HEK293 (cell line): Measurements from ENCODE around the gene CCDC7.

ENCODE experiments used
- CTCF ChIA-PET: fragments of 350-600 bp; formaldehyde crosslinking; extraction: SDS; loops from one replicate; lab custom pipeline; 2021; ENCODE audit warnings: antibody characterized with exemption; lab: Yijun Ruan, JAX
- POLR2A ChIA-PET: fragments of 300-600 bp; formaldehyde crosslinking; extraction: SDS; loops from one replicate; lab custom pipeline; 2020; ENCODE audit warnings: antibody characterized with exemption, inconsistent platforms; lab: Yijun Ruan, JAX
- H3K27ac ChIP-seq: fragments of 200-500 bp; sonication (Bioruptor generic); 2 replicates; pipeline ENCODE4 v1.5.1; 2014; ENCODE audit warnings: low read depth, low read length, control low read depth, inconsistent platforms; ENCODE audit errors: extremely low read depth
- H3K36me3 ChIP-seq, 2 experiments: fragments of 200-500 bp in 1 of 2; sonication (Bioruptor generic) in 1 of 2; 1 replicate in 1 of 2; 2 replicates in 1 of 2; pipeline ENCODE4 v1.5.1; 2014 to 2017; ENCODE audit warnings: inconsistent platforms in 2 of 2, low read length in 2 of 2; ENCODE audit not compliant: control insufficient read depth in 2 of 2, insufficient read depth in 1 of 2
- H3K4me1 ChIP-seq: fragments of 200-500 bp; sonication (Bioruptor generic); 2 replicates; pipeline ENCODE4 v1.5.1; 2014; ENCODE audit warnings: mild to moderate bottlenecking, low read length, inconsistent platforms; ENCODE audit not compliant: control insufficient read depth, insufficient read depth
- H3K4me3 ChIP-seq: 2 replicates; pipeline ENCODE4 v1.5.1; 2011; ENCODE audit warnings: low read depth, mild to moderate bottlenecking, control low read depth, low read length, moderate library complexity
- H3K9me3 ChIP-seq: fragments of 200-500 bp; sonication (Bioruptor generic); 2 replicates; pipeline ENCODE4 v1.5.1; 2014; ENCODE audit warnings: low read depth, low read length, inconsistent platforms; ENCODE audit not compliant: control insufficient read depth, insufficient read depth
- AEBP2 ChIP-seq: fragments of 450-650 bp; formaldehyde crosslinking; IDR thresholded peaks from 2 replicates; pipeline ENCODE4 v1.5.1; 2016; ENCODE audit warnings: missing biosample characterization, missing genetic modification characterization, borderline replicate concordance
- EGR2 ChIP-seq: fragments of 450-650 bp; formaldehyde crosslinking; IDR thresholded peaks from 2 replicates; pipeline ENCODE4 v1.5.1; 2016; ENCODE audit warnings: low read depth, missing biosample characterization, missing genetic modification characterization
- GLIS1 ChIP-seq: fragments of 450-650 bp; formaldehyde crosslinking; IDR thresholded peaks from 2 replicates; pipeline ENCODE4 v1.5.1; 2016; ENCODE audit warnings: missing biosample characterization, missing genetic modification characterization
- PRDM6 ChIP-seq: fragments of 450-650 bp; formaldehyde crosslinking; IDR thresholded peaks from 2 replicates; pipeline ENCODE4 v1.5.1; 2017; ENCODE audit warnings: missing biosample characterization, missing genetic modification characterization
- REPIN1 ChIP-seq: fragments of 450-650 bp; formaldehyde crosslinking; IDR thresholded peaks from 2 replicates; pipeline ENCODE4 v1.5.1; 2017; ENCODE audit warnings: missing biosample characterization, missing genetic modification characterization, low read depth
- SCRT1 ChIP-seq: fragments of 450-650 bp; formaldehyde crosslinking; IDR thresholded peaks from 2 replicates; pipeline ENCODE4 v1.5.1; 2016; ENCODE audit warnings: missing biosample characterization, missing genetic modification characterization, borderline replicate concordance
- TRIM28 ChIP-seq: IDR thresholded peaks from 2 replicates; pipeline ENCODE4 v1.6.1; 2011; ENCODE audit warnings: low read length, control low read depth, borderline replicate concordance
- ZBTB10 ChIP-seq: fragments of 450-650 bp; formaldehyde crosslinking; IDR thresholded peaks from 2 replicates; pipeline ENCODE4 v1.5.1; 2016; ENCODE audit warnings: missing biosample characterization, missing genetic modification characterization
- ZNF18 ChIP-seq: fragments of 450-650 bp; formaldehyde crosslinking; IDR thresholded peaks from 2 replicates; pipeline ENCODE4 v1.5.1; 2016; ENCODE audit warnings: missing biosample characterization, missing genetic modification characterization
- ZNF274 ChIP-seq, 2 experiments: fragments of 200-500 bp in 1 of 2; fragments of 450-650 bp in 1 of 2; sonication (Bioruptor generic) in 1 of 2; formaldehyde crosslinking in 1 of 2; IDR thresholded peaks; 2 replicates each; pipeline versions ENCODE4 v1.5.1 to v1.6.1; 2014 to 2016; ENCODE audit warnings: borderline replicate concordance in 1 of 2, inconsistent platforms in 1 of 2, low read length in 1 of 2, missing biosample characterization in 1 of 2, missing genetic modification characterization in 1 of 2
- ZNF37A ChIP-seq: fragments of 450-650 bp; IDR thresholded peaks from 2 replicates; pipeline ENCODE4 v1.5.1; 2018; ENCODE audit warnings: missing biosample characterization, missing genetic modification characterization
- ZNF426 ChIP-seq: fragments of 450-650 bp; formaldehyde crosslinking; IDR thresholded peaks from 2 replicates; pipeline ENCODE4 v1.5.1; 2017; ENCODE audit warnings: missing biosample characterization, missing genetic modification characterization, mild to moderate bottlenecking, inconsistent platforms, moderate library complexity
- ZNF473 ChIP-seq: fragments of 450-650 bp; formaldehyde crosslinking; IDR thresholded peaks from 2 replicates; pipeline ENCODE4 v1.5.1; 2017; ENCODE audit warnings: missing biosample characterization, missing genetic modification characterization
- ZNF518A ChIP-seq: fragments of 450-650 bp; formaldehyde crosslinking; conservative IDR thresholded peaks from 2 replicates; pipeline ENCODE4 v1.5.1; 2016; ENCODE audit warnings: low read depth, missing biosample characterization, missing genetic modification characterization
- ZNF660 ChIP-seq: fragments of 450-650 bp; IDR thresholded peaks from 2 replicates; pipeline ENCODE4 v1.5.1; 2018; ENCODE audit warnings: missing biosample characterization, mild to moderate bottlenecking, missing genetic modification characterization
- ZNF664 ChIP-seq: fragments of 450-650 bp; formaldehyde crosslinking; IDR thresholded peaks from 2 replicates; pipeline ENCODE4 v1.5.1; 2016; ENCODE audit warnings: missing biosample characterization, missing genetic modification characterization
- ZNF670 ChIP-seq: fragments of 450-650 bp; formaldehyde crosslinking; IDR thresholded peaks from 2 replicates; pipeline ENCODE4 v1.5.1; 2016; ENCODE audit warnings: missing biosample characterization, missing genetic modification characterization, low read depth
- ZNF777 ChIP-seq: fragments of 450-650 bp; formaldehyde crosslinking; IDR thresholded peaks from 2 replicates; pipeline ENCODE4 v1.5.1; 2017; ENCODE audit warnings: missing biosample characterization, missing genetic modification characterization, borderline replicate concordance
- ZSCAN18 ChIP-seq: fragments of 450-650 bp; formaldehyde crosslinking; IDR thresholded peaks from 2 replicates; pipeline ENCODE4 v1.5.1; 2016; ENCODE audit warnings: missing biosample characterization, missing genetic modification characterization
- ZXDB ChIP-seq: fragments of 450-650 bp; formaldehyde crosslinking; IDR thresholded peaks from 2 replicates; pipeline ENCODE4 v1.5.1; 2016; ENCODE audit warnings: missing biosample characterization, missing genetic modification characterization

CCDC7 gene

GRCh38 chr10:32906595-32906994, 460.7 kb downstream of the CCDC7 start:
- Histone ChIP-seq H3K4me1 (no peaks in the 10 kb centered on the region), H3K36me3 (peaks cover 36 to 63% of the 10 kb centered on the region in 2 experiments), H3K4me3 (no peak overlapping the region), H3K9me3 (no peaks in the 10 kb centered on the region), H3K27ac (no peak overlapping the region)
- ChIA-PET CTCF (interaction anchor here (0.7 kb wide), 2 partner anchors 10 to 16 kb away, joined by 3 to 4 read pairs; no protein-coding TSS in a partner anchor), POLR2A (no interaction called here)
- TF ChIP-seq ZNF664 (no peak), SCRT1 (tag by site-specific recombination) (no peak), ZSCAN18 (tag by site-specific recombination) (no peak), ZNF473 (tag by site-specific recombination) (no peak), TRIM28 (no peak), ZNF274 (IDR thresholded peaks at IDR 0.05; ENCODE audit: low read length) (no peak), ZNF274 (tag by site-specific recombination; IDR thresholded peaks at IDR 0.05; ENCODE audit: borderline replicate concordance) (no peak), GLIS1 (tag by site-specific recombination) (no peak), PRDM6 (tag by site-specific recombination) (no peak)

- POLR2A ChIA-PET, result no interaction called here
- Histone ChIP-seq H3K27ac (no peak overlapping the region), H3K4me1 (no peaks in the 10 kb centered on the region), H3K9me3 (no peaks in the 10 kb centered on the region), H3K4me3 (no peak overlapping the region), H3K36me3 (peaks cover 33 to 57% of the 10 kb centered on the region in 2 experiments)
- no peak for TF ChIP-seq ZNF37A (tag by site-specific recombination)
- no peak for TF ChIP-seq EGR2
- no peak for TF ChIP-seq ZBTB10 (tag by site-specific recombination)
- no peak for TF ChIP-seq ZNF660 (tag by site-specific recombination)
- TF ChIP-seq ZNF777 (tag by site-specific recombination), result no peak
- TF ChIP-seq ZNF670 (tag by site-specific recombination), result no peak
- TF ChIP-seq ZXDB (tag by site-specific recombination), result no peak
- no peak for TF ChIP-seq ZNF426 (tag by site-specific recombination)
- TF ChIP-seq ZNF18 (tag by site-specific recombination), result no peak
- TF ChIP-seq AEBP2 (tag by site-specific recombination), result no peak
- TF ChIP-seq ZNF518A (tag by site-specific recombination), result no peak
- TF ChIP-seq REPIN1, result no peak
- CTCF ChIA-PET, result interaction anchor here (0.6 kb wide), 1 partner anchor 117 kb away, joined by 3 read pairs; no protein-coding TSS in a partner anchor
These were observed 463.5 kb downstream of the CCDC7 start for GRCh38 chr10:32909456-32909855.
